Stimulated activated CD8-positive, alpha-beta memory T cell treated with anti-CD3 and anti-CD28 coated beads, Interleukin-15, amount 100 ng/mL, for 4 hours (primary cell): ENCODE data around the gene TMEM145.

Experiments used
- DNase-seq, 2 donors: peaks; one replicate each; pipeline ENCODE4 v3.0.0-alpha.2; 2020; ENCODE audit warnings: low read depth in 2 of 2

TMEM145 gene

DNA sequence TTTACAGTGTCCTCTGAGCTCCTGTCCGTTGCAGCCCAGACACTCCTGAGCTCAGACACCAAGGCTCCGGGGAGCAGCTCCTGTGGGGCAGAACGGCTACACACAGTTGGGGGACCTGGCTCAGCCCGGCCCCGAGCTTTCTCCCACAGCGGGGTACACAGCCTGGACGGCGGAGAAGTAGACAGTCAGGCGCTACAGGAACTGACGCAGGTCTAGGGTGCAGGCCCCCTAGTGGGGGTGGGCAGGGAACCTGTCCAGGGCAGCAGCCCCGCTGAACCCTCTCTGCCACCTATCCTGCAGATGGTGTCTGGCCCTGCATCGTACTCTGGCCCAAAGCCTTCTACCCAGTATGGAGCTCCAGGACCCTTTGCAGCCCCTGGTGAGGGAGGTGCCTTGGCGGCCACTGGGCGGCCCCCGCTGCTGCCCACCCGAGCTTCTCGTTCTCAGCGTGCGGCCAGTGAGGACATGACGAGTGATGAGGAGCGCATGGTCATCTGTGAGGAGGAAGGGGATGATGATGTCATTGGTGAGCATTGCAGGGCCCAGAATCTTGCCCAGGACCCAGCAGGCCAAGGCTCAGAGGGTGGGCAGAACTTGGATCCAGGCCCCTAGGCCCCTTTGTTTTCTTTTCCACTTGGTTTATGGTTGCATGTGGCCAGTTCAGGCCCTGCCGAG lies 24.1 kb upstream of the TMEM145 start:
- DNase-seq, result no peak

DNA sequence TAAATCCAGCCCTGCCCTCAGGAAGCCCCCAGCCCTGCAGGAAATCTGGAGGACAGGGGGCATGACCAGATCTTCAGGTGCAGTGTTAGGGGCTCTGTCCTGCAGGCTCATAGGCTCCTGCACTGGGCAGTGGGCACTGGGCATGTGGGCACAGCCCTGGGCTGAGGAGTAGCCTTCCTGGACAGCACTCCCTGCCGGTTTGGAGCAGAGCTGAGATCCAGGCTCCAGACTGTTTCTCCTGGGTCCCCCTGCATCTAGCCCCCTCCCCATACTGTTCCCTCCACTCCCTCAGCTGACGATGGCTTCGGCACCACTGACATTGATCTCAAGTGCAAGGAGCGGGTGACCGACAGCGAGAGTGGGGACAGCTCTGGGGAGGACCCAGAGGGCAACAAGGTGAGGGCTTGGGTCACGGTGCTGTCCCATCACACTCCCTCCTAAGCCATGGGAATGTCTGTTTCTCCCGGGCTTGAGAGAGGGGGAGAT lies 23.5 kb upstream of the TMEM145 start:
- DNase-seq, result no peak

DNA sequence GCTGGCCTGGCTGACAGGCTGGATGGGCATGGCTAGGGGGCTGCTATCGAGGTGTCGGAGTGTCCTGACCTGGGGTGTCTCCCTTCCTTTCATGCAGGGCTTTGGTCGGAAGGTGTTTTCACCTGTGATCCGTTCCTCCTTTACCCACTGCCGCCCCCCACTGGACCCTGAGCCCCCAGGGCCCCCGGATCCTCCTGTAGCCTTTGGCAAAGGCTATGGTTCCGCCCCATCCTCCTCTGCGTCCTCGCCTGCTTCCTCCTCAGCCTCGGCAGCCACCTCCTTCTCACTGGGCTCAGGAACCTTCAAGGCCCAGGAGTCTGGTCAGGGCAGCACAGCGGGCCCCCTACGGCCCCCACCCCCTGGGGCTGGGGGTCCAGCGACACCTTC lies 23.0 kb upstream of the TMEM145 start:
- DNase-seq, result no peak

DNA sequence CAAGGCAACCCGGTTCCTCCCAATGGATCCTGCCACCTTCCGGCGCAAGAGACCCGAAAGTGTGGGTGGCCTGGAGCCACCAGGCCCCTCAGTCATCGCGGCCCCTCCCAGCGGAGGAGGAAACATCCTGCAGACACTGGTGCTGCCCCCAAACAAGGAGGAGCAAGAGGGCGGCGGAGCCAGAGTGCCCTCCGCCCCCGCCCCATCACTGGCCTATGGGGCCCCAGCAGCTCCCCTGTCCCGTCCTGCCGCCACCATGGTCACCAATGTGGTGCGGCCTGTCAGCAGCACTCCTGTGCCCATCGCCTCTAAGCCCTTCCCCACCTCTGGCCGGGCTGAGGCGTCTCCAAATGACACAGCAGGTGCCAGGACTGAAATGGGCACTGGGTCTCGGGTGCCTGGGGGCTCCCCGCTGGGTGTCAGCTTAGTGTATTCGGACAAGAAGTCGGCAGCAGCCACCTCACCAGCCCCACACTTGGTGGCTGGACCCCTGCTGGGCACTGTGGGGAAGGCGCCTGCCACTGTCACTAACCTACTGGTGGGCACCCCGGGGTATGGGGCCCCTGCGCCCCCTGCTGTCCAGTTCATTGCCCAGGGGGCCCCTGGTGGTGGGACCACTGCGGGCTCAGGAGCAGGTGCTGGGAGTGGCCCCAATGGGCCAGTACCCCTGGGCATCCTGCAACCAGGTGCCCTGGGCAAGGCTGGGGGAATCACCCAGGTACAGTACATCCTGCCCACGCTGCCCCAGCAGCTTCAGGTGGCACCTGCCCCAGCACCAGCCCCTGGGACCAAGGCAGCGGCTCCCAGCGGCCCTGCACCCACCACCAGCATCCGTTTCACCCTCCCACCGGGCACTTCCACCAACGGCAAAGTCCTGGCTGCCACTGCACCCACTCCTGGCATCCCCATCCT lies 22.3 kb upstream of the TMEM145 start:
- peak; percentile 30 to 35 for DNase-seq

DNA sequence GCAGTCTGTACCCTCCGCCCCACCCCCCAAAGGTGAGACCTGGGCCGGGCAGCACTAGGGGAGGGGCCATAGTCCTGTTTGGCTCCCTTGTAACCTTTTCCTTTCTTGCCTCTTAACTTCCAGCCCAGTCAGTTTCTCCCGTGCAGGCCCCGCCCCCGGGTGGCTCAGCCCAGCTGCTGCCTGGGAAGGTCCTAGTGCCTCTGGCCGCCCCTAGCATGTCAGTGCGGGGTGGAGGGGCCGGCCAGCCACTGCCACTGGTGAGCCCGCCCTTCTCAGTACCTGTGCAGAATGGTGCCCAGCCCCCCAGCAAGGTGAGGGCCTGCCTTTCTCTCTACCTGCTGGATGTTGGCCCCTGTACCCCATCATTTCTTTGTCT lies 21.7 kb upstream of the TMEM145 start:
- no peak for DNase-seq

DNA sequence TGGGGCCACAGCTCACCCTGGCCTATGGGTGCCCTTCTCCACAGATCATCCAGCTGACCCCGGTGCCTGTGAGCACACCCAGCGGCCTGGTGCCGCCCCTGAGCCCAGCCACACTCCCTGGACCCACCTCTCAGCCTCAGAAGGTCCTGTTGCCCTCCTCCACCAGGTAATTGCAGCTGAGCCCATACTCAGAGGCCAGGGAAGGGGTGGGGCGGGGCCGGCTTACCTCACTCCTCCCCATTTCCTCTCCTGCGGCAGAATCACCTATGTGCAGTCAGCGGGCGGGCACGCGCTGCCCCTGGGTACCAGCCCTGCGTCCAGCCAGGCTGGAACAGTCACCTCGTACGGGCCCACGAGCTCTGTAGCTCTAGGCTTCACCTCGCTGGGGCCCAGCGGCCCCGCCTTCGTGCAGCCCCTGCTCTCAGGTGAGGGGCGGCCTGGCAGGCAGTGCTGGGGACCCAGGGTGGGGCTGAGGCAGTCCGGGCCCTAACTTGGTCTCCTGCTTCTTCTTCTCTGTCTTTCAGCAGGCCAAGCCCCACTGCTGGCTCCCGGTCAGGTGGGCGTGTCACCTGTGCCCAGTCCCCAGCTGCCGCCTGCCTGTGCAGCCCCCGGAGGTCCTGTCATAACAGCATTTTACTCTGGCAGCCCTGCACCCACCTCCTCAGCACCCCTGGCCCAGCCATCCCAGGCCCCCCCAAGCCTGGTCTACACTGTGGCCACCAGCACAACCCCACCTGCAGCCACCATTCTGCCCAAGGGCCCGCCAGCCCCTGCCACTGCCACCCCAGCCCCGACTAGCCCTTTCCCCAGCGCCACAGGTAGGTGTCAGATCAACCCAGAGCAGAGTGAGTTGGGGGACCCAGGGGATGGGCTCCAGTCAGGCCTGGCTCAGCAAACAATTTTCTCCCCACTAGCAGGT lies 20.8 kb upstream of the TMEM145 start:
- DNase-seq, result no peak

DNA sequence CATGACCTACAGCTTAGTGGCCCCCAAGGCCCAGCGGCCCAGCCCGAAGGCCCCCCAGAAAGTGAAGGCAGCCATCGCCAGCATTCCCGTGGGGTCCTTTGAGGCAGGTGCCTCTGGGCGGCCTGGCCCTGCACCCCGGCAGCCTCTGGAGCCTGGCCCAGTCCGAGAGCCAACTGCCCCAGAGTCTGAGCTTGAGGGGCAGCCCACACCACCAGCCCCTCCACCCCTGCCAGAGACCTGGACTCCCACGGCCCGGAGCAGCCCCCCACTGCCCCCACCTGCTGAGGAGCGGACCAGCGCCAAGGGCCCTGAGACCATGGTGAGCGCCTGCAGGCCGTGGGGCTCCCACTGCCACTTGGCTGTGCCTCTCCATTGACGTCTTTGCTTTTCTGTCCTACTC lies 20.1 kb upstream of the TMEM145 start:
- DNase-seq, result no peak

DNA sequence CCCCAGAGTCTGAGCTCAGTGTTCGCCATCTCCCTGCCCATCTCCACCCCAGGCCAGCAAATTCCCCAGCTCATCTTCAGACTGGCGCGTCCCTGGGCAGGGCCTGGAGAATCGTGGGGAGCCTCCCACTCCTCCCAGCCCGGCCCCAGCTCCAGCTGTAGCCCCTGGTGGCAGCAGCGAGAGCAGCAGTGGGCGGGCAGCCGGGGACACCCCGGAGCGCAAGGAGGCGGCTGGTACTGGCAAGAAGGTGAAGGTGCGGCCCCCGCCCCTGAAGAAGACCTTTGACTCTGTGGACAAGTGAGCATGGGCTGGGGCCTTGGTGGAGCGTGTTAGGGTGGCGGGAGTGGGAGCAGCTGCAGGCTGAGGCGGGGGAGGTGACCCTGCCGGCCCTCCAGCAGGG lies 19.6 kb upstream of the TMEM145 start:
- no peak for DNase-seq

DNA sequence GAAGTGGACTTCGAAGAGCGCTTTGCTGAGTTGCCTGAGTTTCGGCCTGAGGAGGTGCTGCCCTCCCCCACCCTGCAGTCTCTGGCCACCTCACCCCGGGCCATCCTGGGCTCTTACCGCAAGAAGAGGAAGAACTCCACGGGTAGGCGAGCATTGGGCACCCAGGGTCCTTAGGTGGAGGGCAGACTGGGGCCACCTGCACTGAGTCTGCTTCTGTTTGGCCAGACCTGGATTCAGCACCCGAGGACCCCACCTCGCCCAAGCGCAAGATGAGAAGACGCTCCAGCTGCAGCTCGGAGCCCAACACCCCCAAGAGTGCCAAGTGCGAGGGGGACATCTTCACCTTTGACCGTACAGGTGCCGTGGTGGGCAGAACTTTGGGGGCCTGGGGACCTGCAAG lies 19.2 kb upstream of the TMEM145 start:
- DNase-seq, result no peak

DNA sequence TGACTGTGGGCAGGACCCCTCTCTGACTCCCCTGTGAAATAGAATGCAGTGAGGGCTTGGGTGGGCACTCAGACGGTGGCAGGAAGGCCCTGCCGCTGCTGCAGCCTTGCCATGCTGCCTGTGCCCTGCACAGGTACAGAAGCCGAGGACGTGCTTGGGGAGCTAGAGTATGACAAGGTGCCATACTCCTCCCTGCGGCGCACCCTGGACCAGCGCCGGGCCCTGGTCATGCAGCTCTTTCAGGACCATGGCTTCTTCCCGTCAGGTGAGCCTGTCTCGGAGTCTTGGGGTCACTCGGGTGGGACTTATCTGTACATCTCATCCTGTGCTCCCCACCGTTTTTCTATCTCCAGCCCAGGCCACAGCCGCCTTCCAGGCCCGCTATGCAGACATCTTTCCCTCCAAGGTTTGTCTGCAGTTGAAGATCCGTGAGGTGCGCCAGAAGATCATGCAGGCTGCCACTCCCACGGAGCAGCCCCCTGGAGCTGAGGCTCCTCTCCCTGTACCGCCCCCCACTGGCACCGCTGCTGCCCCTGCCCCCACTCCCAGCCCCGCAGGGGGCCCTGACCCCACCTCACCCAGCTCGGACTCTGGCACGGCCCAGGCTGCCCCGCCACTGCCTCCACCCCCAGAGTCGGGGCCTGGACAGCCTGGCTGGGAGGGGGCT lies 18.5 kb upstream of the TMEM145 start:
- no peak for DNase-seq

DNA sequence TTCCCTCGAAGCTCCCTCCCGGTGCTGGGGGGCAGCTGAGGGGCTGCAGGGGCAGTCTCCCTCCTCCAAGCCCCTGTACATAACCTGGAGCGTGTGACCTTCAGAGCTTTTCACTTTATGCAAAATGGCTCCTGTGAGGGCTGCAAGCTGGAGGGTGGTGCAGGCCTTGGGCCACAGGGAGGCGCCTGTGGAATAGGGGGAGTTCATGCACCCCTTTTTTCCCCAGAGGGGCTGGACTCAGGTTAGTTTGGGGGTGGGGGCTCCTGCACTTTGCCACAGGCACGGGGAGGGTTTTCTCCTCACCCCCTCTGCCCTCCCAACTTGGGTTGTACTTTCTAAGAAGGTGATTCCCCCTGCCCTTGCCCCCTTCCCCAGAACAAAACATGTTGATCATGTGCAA lies 17.8 kb upstream of the TMEM145 start:
- DNase-seq, result no peak

DNA sequence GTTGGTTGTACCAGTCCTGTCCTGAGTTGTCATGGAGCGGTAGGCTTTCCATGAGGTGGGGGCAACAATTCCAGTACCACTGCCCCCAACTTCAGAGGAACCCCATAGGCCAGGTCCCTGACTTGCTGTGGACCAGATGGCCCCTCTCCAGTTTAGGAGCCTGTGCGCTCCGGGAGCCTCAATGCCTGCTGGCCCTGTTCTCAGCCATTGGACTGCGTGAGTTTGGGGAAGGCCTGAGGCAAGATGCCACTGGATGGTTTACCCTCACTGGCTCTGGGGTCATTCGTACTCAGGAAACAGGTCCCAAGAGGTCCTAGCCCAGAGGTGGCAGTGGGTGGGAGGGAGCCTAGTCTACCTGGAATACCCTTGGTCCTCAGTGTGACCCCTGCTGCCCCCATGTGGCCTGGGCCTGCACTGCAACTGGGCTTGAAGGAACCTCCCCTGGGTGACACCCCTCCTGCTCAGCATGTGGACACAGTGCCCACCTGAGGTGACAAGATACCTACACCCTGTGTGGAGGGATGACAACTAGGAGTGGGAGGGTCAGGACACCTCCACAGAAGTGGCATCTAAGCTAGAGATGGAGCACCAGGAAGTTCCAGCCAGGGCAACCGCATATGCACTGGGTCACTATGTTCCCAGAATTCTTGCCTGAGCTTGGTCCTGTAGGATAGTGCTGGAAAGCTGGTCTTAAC lies 17.1 kb upstream of the TMEM145 start:
- DNase-seq, result peak; percentile 67 to 82

DNA sequence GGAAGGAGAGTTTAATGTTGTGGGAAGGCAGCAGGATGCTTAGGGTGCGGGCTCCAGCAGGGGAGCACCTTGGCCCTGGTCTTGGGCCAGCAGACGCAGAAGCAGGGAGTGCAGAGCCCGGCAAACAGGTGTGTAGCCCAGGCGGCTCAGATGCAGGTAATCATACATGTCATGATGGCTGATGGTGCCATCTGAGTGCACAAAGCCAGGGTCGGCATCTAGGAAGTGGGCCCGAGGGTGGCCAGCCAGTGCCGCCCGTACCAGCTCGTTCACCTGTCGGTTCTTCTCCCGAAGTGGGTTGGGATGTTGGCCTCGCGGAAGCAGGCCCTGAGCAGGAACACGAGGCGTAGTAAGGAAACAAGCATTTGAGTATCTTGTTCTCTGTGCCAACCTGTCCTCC lies 16.1 kb upstream of the TMEM145 start:
- no peak for DNase-seq

DNA sequence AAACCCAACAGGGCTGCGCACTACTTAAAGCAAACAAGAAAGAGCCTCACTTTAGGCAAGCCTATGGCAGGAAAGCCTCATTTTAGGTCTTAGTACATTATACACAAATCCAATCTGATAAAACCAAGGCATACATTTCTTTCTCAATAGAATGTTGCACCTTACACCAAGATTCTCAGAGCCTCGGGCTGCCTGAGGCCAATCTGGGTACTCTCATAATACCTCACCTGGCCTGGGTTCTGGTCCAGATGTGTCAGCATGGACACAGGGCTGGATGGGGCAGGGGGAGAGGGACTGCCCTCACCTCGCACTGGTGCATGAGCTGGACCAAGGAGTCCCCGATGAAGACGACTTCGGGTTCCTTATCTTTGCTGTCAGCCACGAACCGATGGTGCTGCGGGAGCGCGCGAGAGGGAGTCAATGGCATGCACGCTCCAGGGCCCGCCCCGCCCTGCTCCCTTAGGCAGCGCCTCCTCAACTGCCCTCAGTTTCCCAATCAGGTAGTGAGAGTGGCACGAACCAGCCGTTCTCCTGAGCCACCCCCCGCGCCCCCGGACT lies 11.4 kb upstream of the TMEM145 start, which contains the start of gene PRR19:
PRR19 (plus strand) TSS at position 487 of the 558 bp plus-strand sequence. CDS start 7,453 bp downstream, outside the sequence.
- DNase-seq, result no peak

DNA sequence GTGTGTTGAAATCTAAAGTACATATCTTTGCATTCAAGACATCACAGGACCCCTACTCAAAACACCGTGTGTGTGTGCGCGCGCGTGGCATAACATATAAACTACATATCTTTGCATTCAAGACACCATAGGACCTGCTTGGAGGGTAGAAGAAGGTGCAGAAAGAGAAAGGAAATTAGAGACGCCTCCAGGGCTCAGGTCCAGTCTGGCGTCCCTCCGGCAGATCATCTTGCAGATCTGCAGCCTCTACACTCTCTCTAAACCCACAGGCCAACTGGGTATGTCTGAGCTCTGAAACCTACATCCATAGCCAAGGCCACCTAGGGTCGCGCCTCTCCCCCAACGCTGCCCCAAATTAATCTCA lies 10.0 kb upstream of the TMEM145 start:
- no peak for DNase-seq

DNA sequence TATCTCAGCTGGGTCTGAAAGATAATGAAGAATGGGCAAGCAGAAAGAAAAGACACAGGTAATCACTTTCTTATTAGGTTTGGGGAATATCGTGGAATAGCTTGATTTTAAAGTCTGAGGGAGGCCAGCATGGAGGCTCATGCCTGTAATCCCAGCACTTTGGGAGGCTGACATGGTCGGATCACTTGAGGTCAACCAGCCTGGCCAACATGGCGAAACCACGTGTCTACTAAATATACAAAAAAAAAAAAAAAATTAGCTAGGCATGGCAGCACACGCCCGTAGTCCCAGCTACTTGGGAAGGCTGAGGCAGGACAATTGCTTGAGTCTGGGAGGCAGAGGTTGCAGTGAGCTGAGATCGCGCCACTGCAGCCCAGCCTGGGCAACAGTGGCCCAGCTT lies 9.2 kb upstream of the TMEM145 start:
- no peak for DNase-seq

DNA sequence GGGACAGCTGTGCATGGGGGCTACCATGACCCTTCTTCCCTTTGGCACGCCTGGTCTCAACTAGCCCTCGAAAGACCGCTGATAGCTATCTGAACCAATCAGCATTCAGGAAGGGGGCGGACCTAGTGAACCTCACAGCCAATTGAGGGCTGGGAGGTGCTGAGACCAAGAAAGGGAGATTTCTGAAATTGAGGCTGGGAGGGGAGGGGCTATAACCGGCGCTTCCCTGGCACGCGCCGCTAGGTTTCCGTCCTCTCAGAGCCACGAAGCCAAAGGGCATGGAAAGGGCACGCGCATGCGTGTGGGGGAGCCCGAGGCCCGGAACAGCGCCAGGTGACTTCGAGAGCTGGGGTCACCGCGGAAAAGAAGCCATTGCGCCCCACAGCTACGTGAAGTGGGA lies 6.5 kb upstream of the TMEM145 start:
- no peak for DNase-seq

DNA sequence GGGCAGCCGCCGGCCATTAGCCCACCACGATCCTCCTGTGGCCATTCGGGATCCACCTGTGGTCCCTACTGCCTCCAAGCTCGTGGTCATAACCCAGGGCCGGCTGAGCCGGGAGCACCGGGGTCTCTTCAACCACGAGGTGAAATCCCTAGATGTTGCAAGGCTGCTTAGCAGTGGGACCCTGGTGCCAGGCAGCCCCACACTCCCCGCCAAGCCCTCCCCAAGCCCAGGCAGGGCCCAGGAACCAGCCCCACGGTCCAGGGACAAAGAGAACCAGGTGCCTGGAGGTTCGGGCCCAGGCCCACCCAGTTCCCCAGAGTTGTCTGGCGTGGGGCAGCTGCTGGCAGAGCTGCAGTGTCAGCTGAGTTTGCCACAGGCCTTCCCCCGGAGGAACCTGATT lies 3.4 kb upstream of the TMEM145 start:
- DNase-seq, result no peak

DNA sequence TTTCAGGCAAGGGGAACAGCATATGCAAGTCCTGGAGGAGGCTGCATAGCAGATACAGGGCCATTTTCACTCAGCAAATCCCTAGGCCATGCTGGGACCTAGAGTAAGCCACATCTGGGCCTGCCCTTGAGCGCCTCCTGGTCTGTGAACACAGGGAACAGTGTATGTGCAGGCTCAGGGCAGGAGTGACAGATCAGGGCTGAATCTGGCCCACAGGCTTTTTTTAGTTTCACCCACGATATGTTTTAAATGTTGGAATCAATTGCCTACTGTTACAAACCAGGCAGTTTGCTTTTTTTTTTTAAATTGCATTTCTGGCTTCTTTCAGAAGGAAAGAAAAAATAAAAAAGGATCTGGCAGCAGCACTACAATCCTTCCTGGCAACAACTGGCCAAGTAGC lies 1.5 kb upstream of the TMEM145 start:
- no peak for DNase-seq

DNA sequence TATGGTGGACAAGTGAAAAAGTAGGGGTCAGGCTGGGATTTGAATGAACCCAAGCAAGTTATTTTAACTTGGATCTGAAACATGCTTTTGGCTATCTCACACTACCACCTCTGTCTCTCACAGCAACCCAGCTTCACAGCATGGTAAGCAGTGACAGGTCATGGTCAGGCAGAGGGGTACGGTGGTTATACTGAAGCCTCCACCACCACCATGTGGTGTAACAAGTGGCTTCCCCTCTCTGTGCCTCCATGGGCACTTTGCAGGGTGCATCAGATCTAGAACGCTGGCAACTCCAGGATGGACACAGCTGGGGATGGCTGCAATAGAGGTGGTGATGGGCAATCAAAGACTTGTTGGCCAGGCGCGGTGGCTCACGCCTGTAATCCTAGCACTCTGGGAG lies 739 bp upstream of the TMEM145 start:
- DNase-seq, result no peak
